Measurements from ENCODE around the gene SERPINB10.

The SERPINB10 gene

GRCh38 chr18:63980896-63981460 lies 73.2 kb downstream of the SERPINB10 start:
- no peak for DNase-seq (ENCODE audit: low read depth)

DNA sequence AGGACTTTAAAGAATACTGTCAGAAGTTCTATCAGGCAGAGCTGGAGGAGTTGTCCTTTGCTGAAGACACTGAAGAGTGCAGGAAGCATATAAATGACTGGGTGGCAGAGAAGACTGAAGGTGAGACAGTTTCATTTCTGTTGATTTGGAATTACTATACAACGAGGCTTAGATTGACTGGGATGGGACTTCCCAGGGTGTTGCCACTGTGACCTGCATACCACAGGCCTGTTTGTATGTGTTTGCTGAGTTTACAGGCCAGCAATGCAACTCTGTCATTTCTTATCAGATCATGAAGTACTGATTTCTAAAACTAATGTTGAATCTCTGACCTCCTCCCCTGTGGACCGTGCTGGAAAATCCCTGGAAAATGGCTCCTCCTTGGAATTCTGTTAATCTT lies 74.0 kb downstream of the SERPINB10 start:
- DNase-seq (ENCODE audit: low read depth) = no peak

DNA sequence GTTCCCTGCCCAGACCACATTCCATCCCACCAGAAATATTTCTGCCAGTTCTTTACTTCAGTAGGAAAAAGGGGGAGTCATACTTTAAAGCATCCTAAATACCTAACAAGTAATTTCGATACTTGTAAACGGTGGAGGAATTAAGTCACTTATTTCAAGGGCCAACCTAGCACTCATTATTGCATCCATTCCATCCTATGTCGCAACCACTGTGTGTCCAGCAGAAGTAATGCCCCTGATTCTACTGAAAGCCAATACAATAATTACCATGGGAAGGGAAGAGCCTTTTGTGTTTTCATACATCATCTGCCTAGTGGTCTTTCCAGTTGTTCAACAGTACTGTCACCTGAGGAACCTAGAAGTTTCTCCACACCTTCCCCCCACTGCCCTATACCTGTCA lies 74.6 kb downstream of the SERPINB10 start:
- no peak for DNase-seq (ENCODE audit: low read depth)

Measured in T follicular helper cell (primary cell).